GM23338 (cell line): ENCODE results near the gene RRH. TPM values are rescaled to one million over a fixed set of nuclear protein-coding genes. Genes with fewer than 3 reads are reported as not detected.

Experiments used
- ATAC-seq: fragments of 200-7000 bp; cut with Tn5 transposase; 3 replicates; pipeline ENCODE4 v1.9.1; 2020
- DNase-seq: peaks from one replicate; pipeline ENCODE4 v3.0.0-alpha.2; 2015; ENCODE audit warnings: low spot score
- H2AFZ ChIP-seq: fragments of 200-600 bp; sonication (generic); 2 replicates; pipeline ENCODE4 v1.8.0; 2016; ENCODE audit warnings: antibody characterized with exemption, mild to moderate bottlenecking, moderate library complexity
- H3F3A ChIP-seq: fragments of 200-600 bp; sonication (generic); replicated peaks from 2 replicates; pipeline ENCODE4 v1.8.0; 2017; ENCODE audit warnings: antibody characterized with exemption, mixed run types, low read depth
- H3K27ac ChIP-seq: fragments of 200-600 bp; sonication (generic); 2 replicates; pipeline ENCODE4 v1.6.1; 2016; ENCODE audit warnings: low read depth
- H3K27me3 ChIP-seq: fragments of 200-600 bp; sonication (generic); 2 replicates; pipeline ENCODE4 v1.8.0; 2016; ENCODE audit warnings: mild to moderate bottlenecking, mixed run types, moderate library complexity; ENCODE audit not compliant: insufficient read depth
- H3K36me3 ChIP-seq: fragments of 200-600 bp; sonication (generic); 2 replicates; pipeline ENCODE4 v1.8.0; 2016; ENCODE audit warnings: mild to moderate bottlenecking; ENCODE audit not compliant: insufficient read depth
- H3K4me1 ChIP-seq: fragments of 200-600 bp; sonication (generic); 2 replicates; pipeline ENCODE4 v1.8.0; 2016; ENCODE audit warnings: mild to moderate bottlenecking, moderate library complexity; ENCODE audit not compliant: insufficient read depth
- H3K4me2 ChIP-seq: fragments of 200-600 bp; sonication (generic); 2 replicates; pipeline ENCODE4 v1.7.1; 2017; ENCODE audit warnings: mixed run types
- H3K4me3 ChIP-seq: fragments of 200-600 bp; sonication (generic); 2 replicates; pipeline ENCODE4 v1.6.1; 2016; ENCODE audit warnings: mixed run types
- H3K79me2 ChIP-seq: fragments of 200-600 bp; sonication (generic); replicated peaks from 2 replicates; pipeline ENCODE4 v1.8.0; 2017; ENCODE audit warnings: mild to moderate bottlenecking; ENCODE audit not compliant: insufficient read depth
- H3K9me2 ChIP-seq: fragments of 200-600 bp; sonication (generic); 2 replicates; pipeline ENCODE4 v1.8.0; 2017; ENCODE audit not compliant: insufficient read depth
- H4K20me1 ChIP-seq: fragments of 200-600 bp; sonication (generic); replicated peaks from 2 replicates; pipeline ENCODE4 v1.8.0; 2017; ENCODE audit warnings: mild to moderate bottlenecking; ENCODE audit not compliant: insufficient read depth
- H3K27ac Mint-ChIP-seq: 2 replicates; pipeline ENCODE4 v1.8.0; 2020; ENCODE audit warnings: inconsistent platforms, mild to moderate bottlenecking, moderate library complexity, mixed read lengths
- H3K27me3 Mint-ChIP-seq: 3 replicates; pipeline ENCODE4 v1.8.0; 2022; ENCODE audit warnings: low read depth, mild to moderate bottlenecking, moderate library complexity, mixed read lengths, inconsistent platforms; ENCODE audit not compliant: insufficient read depth, poor library complexity
- H3K36me3 Mint-ChIP-seq: 3 replicates; pipeline ENCODE4 v1.8.0; 2021; ENCODE audit warnings: low read depth, mild to moderate bottlenecking, inconsistent platforms, moderate library complexity, mixed read lengths
- H3K4me1 Mint-ChIP-seq: 3 replicates; pipeline ENCODE4 v1.8.0; 2020; ENCODE audit warnings: mild to moderate bottlenecking, inconsistent platforms, mixed read lengths
- H3K4me3 Mint-ChIP-seq: 3 replicates; pipeline ENCODE4 v1.8.0; 2021; ENCODE audit warnings: moderate library complexity, mild to moderate bottlenecking, inconsistent platforms, mixed read lengths
- H3K9me3 Mint-ChIP-seq: 3 replicates; pipeline ENCODE4 v1.8.0; 2020; ENCODE audit warnings: moderate library complexity, mild to moderate bottlenecking, inconsistent platforms, mixed read lengths
- CREB1 ChIP-seq: fragments of 250-450 bp; sonication (Bioruptor Pico); IDR thresholded peaks from 2 replicates; pipeline ENCODE4 v1.5.0; 2020; ENCODE audit warnings: low read depth, mild to moderate bottlenecking, moderate library complexity
- CTCF ChIP-seq, 2 experiments: fragments of 200-600 bp in 1 of 2; sonication (generic) in 1 of 2; conservative IDR thresholded peaks; 2 replicates each; pipeline versions ENCODE4 v1.5.1 to v1.6.1; 2016 to 2017; ENCODE audit warnings: antibody characterized with exemption in 2 of 2, low read depth in 2 of 2, mild to moderate bottlenecking in 2 of 2, moderate library complexity in 1 of 2
- POLR2AphosphoS5 ChIP-seq: IDR thresholded peaks from 2 replicates; pipeline ENCODE4 v1.6.1; 2016; ENCODE audit warnings: antibody characterized with exemption, low read depth
- STAT1 ChIP-seq: IDR thresholded peaks from one replicate; pipeline ENCODE4 v1.6.1; 2016; ENCODE audit warnings: antibody characterized with exemption; ENCODE audit not compliant: unreplicated experiment
- ZNF331 ChIP-seq: fragments of 250-450 bp; sonication (Bioruptor Pico); IDR thresholded peaks from 2 replicates; pipeline ENCODE4 v1.5.0; 2020; ENCODE audit warnings: low read depth, mild to moderate bottlenecking, moderate library complexity
- polyA plus RNA-seq: library from polyadenylated mRNA; unstranded; fragments of >200 nt; fragmentation: Nextera tagmentation; extraction: Ambion mirVana; gene quantifications from 2 replicates; pipeline ENCODE4 v1.2.1, GENCODE V29; 2016
- total RNA-seq: library from RNA; depleted of rRNA; stranded (reverse); fragments of >200 nt; shearing (Covaris generic); gene quantifications from 2 replicates; pipeline ENCODE4 v1.2.3, GENCODE V29; 2014
- TF ChIP-seq, protein P1 (sequence below): fragments of 250-450 bp; sonication (Bioruptor Pico); IDR thresholded peaks from 2 replicates; pipeline ENCODE4 v1.5.0; 2020; ENCODE audit warnings: mild to moderate bottlenecking, moderate library complexity
- TF ChIP-seq, protein P2 (sequence below): IDR thresholded peaks from 2 replicates; pipeline ENCODE4 v1.6.1; 2016; ENCODE audit warnings: antibody characterized with exemption

RRH gene
- total and polyA plus RNA-seq, 2 experiments from 2014 or later: not detected

DNA sequence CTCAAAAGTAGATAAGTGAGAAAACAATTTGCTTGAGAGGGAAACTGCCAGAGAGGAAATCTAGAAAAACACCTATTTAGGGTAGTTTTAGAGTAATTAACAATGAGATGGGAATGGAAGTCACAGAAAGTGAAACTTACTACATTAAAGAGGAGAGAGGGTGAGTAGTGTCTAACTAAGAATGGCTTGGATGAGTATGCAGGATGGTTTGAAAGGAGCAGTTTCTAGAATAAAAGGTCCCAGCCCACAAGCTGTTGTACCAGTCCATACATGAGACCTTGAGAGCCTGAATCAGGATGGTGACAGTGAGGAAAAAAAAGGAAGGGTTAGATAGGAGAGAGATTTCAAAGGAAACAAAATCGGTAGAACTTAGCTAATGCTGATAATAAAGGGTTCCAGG lies 10.9 kb upstream of the RRH start (continued):
- no peak for TF ChIP-seq CTCF (conservative IDR thresholded peaks at IDR 0.05; ENCODE audit: low read depth in 2 of 2)
- no peak for TF ChIP-seq CREB1
- TF ChIP-seq ZNF331 (CRISPR knock-in tag): no peak
- TF ChIP-seq, protein P1, sequence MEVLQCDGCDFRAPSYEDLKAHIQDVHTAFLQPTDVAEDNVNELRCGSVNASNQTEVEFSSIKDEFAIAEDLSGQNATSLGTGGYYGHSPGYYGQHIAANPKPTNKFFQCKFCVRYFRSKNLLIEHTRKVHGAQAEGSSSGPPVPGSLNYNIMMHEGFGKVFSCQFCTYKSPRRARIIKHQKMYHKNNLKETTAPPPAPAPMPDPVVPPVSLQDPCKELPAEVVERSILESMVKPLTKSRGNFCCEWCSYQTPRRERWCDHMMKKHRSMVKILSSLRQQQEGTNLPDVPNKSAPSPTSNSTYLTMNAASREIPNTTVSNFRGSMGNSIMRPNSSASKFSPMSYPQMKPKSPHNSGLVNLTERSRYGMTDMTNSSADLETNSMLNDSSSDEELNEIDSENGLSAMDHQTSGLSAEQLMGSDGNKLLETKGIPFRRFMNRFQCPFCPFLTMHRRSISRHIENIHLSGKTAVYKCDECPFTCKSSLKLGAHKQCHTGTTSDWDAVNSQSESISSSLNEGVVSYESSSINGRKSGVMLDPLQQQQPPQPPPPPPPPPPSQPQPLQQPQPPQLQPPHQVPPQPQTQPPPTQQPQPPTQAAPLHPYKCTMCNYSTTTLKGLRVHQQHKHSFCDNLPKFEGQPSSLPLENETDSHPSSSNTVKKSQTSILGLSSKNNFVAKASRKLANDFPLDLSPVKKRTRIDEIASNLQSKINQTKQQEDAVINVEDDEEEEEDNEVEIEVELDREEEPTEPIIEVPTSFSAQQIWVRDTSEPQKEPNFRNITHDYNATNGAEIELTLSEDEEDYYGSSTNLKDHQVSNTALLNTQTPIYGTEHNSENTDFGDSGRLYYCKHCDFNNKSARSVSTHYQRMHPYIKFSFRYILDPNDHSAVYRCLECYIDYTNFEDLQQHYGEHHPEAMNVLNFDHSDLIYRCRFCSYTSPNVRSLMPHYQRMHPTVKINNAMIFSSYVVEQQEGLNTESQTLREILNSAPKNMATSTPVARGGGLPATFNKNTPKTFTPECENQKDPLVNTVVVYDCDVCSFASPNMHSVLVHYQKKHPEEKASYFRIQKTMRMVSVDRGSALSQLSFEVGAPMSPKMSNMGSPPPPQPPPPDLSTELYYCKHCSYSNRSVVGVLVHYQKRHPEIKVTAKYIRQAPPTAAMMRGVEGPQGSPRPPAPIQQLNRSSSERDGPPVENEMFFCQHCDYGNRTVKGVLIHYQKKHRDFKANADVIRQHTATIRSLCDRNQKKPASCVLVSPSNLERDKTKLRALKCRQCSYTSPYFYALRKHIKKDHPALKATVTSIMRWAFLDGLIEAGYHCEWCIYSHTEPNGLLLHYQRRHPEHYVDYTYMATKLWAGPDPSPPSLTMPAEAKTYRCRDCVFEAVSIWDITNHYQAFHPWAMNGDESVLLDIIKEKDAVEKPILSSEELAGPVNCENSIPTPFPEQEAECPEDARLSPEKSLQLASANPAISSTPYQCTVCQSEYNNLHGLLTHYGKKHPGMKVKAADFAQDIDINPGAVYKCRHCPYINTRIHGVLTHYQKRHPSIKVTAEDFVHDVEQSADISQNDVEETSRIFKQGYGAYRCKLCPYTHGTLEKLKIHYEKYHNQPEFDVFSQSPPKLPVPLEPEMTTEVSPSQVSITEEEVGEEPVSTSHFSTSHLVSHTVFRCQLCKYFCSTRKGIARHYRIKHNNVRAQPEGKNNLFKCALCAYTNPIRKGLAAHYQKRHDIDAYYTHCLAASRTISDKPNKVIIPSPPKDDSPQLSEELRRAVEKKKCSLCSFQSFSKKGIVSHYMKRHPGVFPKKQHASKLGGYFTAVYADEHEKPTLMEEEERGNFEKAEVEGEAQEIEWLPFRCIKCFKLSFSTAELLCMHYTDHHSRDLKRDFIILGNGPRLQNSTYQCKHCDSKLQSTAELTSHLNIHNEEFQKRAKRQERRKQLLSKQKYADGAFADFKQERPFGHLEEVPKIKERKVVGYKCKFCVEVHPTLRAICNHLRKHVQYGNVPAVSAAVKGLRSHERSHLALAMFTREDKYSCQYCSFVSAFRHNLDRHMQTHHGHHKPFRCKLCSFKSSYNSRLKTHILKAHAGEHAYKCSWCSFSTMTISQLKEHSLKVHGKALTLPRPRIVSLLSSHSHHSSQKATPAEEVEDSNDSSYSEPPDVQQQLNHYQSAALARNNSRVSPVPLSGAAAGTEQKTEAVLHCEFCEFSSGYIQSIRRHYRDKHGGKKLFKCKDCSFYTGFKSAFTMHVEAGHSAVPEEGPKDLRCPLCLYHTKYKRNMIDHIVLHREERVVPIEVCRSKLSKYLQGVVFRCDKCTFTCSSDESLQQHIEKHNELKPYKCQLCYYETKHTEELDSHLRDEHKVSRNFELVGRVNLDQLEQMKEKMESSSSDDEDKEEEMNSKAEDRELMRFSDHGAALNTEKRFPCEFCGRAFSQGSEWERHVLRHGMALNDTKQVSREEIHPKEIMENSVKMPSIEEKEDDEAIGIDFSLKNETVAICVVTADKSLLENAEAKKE (CRISPR knock-in tag): no peak
- TF ChIP-seq, protein P2, sequence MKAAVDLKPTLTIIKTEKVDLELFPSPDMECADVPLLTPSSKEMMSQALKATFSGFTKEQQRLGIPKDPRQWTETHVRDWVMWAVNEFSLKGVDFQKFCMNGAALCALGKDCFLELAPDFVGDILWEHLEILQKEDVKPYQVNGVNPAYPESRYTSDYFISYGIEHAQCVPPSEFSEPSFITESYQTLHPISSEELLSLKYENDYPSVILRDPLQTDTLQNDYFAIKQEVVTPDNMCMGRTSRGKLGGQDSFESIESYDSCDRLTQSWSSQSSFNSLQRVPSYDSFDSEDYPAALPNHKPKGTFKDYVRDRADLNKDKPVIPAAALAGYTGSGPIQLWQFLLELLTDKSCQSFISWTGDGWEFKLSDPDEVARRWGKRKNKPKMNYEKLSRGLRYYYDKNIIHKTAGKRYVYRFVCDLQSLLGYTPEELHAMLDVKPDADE: no peak

GRCh38 chr4:109818268-109818667 lies 9.5 kb upstream of the RRH start:
- Histone ChIP-seq H3K9me2 (no peaks in the 10 kb centered on the region), H3K4me1 (peaks cover 11% of the 10 kb centered on the region; the same call in 1 of the 2 replicates), H3K27ac (no peak overlapping the region), H3K79me2 (peaks cover 58% of the 10 kb centered on the region), H3K4me3 (no peak overlapping the region), H3K4me2 (no peak overlapping the region), H2AFZ (no peak overlapping the region), H3F3A (0 out of 2 replicates have a peak, but pooled peaks cover 6% of the 10 kb centered on the region), H3K36me3 (peaks cover 30% of the 10 kb centered on the region), H3K27me3 (no peaks in the 10 kb centered on the region), H4K20me1 (peaks cover 7% of the 10 kb centered on the region)
- peaks cover 23% of the 10 kb centered on the region for H3K27me3 Mint-ChIP-seq
- H3K36me3 Mint-ChIP-seq: peaks cover 68% of the 10 kb centered on the region
- H3K4me1 Mint-ChIP-seq: peaks cover 16% of the 10 kb centered on the region
- no peak overlapping the region for H3K4me3 Mint-ChIP-seq
- DNase-seq (no peak), ATAC-seq (no peak)
- no peaks in the 10 kb centered on the region; the same call in 2 of the 3 replicates for H3K9me3 Mint-ChIP-seq
- no peak overlapping the region for H3K27ac Mint-ChIP-seq
- TF ChIP-seq, protein P1 (CRISPR knock-in tag): no peak
- no peak for TF ChIP-seq POLR2AphosphoS5
- TF ChIP-seq STAT1: no peak
